Measurements from ENCODE around the gene PELI1.

The PELI1 gene

GRCh38 chr2:64186699-64187605 is 42.7 kb upstream of the PELI1 start:
- no peak for TF ChIP-seq CTCF (conservative IDR thresholded peaks at IDR 0.05; ENCODE audit: low read depth, low read length)
- DNase-seq (ENCODE audit: low read depth): peak; percentile 73

GRCh38 chr2:64179582-64180321 is 35.5 kb upstream of the PELI1 start:
- TF ChIP-seq CTCF (conservative IDR thresholded peaks at IDR 0.05; ENCODE audit: low read depth, low read length): no peak
- peak; percentile 50 for DNase-seq (ENCODE audit: low read depth)
- H3K4me3 ChIP-seq (ENCODE audit: low read depth, low read length): no peak overlapping the region

More at GRCh38 chr2:64186699-64187605, 42.7 kb upstream of the PELI1 start:
- no peak overlapping the region for H3K4me3 ChIP-seq (ENCODE audit: low read depth, low read length)

- peak; percentile 64 for DNase-seq (ENCODE audit: low read depth)
- no peak overlapping the region for H3K4me3 ChIP-seq (ENCODE audit: low read depth, low read length)
Measured at GRCh38 chr2:64177315-64177714, 33.1 kb upstream of the PELI1 start.

GRCh38 chr2:64175419-64176197 is 31.4 kb upstream of the PELI1 start:
- no peak for TF ChIP-seq CTCF (conservative IDR thresholded peaks at IDR 0.05; ENCODE audit: low read depth, low read length)
- no peak for DNase-seq (ENCODE audit: low read depth)
- no peak overlapping the region for H3K4me3 ChIP-seq (ENCODE audit: low read depth, low read length)

More at GRCh38 chr2:64177315-64177714, 33.1 kb upstream of the PELI1 start:
- TF ChIP-seq CTCF (conservative IDR thresholded peaks at IDR 0.05; ENCODE audit: low read depth, low read length): no peak

- no peak for DNase-seq (ENCODE audit: low read depth)
- no peak overlapping the region for H3K4me3 ChIP-seq (ENCODE audit: low read depth, low read length)
- no peak for TF ChIP-seq CTCF (conservative IDR thresholded peaks at IDR 0.05; ENCODE audit: low read depth, low read length)
Measured at GRCh38 chr2:64173156-64174135, 29.2 kb upstream of the PELI1 start.

GRCh38 chr2:64168756-64169155 is 24.5 kb upstream of the PELI1 start:
- no peak for TF ChIP-seq CTCF (conservative IDR thresholded peaks at IDR 0.05; ENCODE audit: low read depth, low read length)
- H3K4me3 ChIP-seq (ENCODE audit: low read depth, low read length): no peak overlapping the region
- DNase-seq (ENCODE audit: low read depth): no peak

Measured in choroid plexus epithelial cell (primary cell).